Mesendoderm (in vitro differentiated cells): ENCODE data around the gene GSTT2. TPM values are rescaled to one million over a fixed set of nuclear protein-coding genes. Genes with fewer than 3 reads are reported as not detected.
"Not testable (repeated sequence)": the region's sequence is repeated elsewhere in the genome, so short reads cannot be mapped to it uniquely, and the experiment has no call there.

ENCODE experiments used
- DNase-seq: peaks from one replicate; pipeline ENCODE4 v3.0.0; 2013
- H2AK5ac ChIP-seq: 2 replicates; pipeline ENCODE4 v1.6.1; 2013; ENCODE audit warnings: low read length, inconsistent platforms
- H2BK120ac ChIP-seq: 2 replicates; pipeline ENCODE4 v1.6.1; 2013; ENCODE audit warnings: low read depth, mild to moderate bottlenecking, low read length, moderate library complexity, mixed read lengths
- H2BK15ac ChIP-seq: replicated peaks from 2 replicates; pipeline ENCODE4 v1.6.1; 2013; ENCODE audit warnings: low read depth, mild to moderate bottlenecking, moderate library complexity
- H2BK5ac ChIP-seq: 2 replicates; pipeline ENCODE4 v1.6.1; 2013; ENCODE audit warnings: low read length, inconsistent platforms
- H3K18ac ChIP-seq: 2 replicates; pipeline ENCODE4 v1.6.1; 2013; ENCODE audit warnings: mild to moderate bottlenecking, low read length, mixed read lengths
- H3K23ac ChIP-seq: one replicate; pipeline ENCODE4 v1.6.1; 2013; ENCODE audit warnings: low read length
- H3K27ac ChIP-seq: 2 replicates; pipeline ENCODE4 v1.5.1; 2013; ENCODE audit warnings: low read depth, mild to moderate bottlenecking, inconsistent platforms, low read length, moderate library complexity
- H3K27me3 ChIP-seq: 2 replicates; pipeline ENCODE4 v1.6.1; 2013; ENCODE audit warnings: low read length, control low read depth, mild to moderate bottlenecking, inconsistent platforms; ENCODE audit not compliant: insufficient read depth, poor library complexity
- H3K36me3 ChIP-seq: 2 replicates; pipeline ENCODE4 v1.6.1; 2013; ENCODE audit warnings: low read length, inconsistent platforms; ENCODE audit not compliant: control insufficient read depth, insufficient read depth
- H3K4ac ChIP-seq: one replicate; pipeline ENCODE4 v1.6.1; 2013; ENCODE audit warnings: low read depth, mild to moderate bottlenecking, low read length, moderate library complexity
- H3K4me1 ChIP-seq: 2 replicates; pipeline ENCODE4 v1.6.1; 2013; ENCODE audit warnings: low read depth, low read length, inconsistent platforms; ENCODE audit not compliant: control insufficient read depth
- H3K4me2 ChIP-seq: 2 replicates; pipeline ENCODE4 v1.6.1; 2013; ENCODE audit warnings: low read length
- H3K4me3 ChIP-seq: 2 replicates; pipeline ENCODE4 v1.5.1; 2013; ENCODE audit warnings: mild to moderate bottlenecking, low read length
- H3K56ac ChIP-seq: one replicate; pipeline ENCODE4 v1.6.1; 2013; ENCODE audit warnings: low read length
- H3K79me1 ChIP-seq: 2 replicates; pipeline ENCODE4 v1.6.1; 2013; ENCODE audit warnings: low read length, inconsistent platforms
- H3K79me2 ChIP-seq: 2 replicates; pipeline ENCODE4 v1.6.1; 2013; ENCODE audit warnings: mild to moderate bottlenecking, low read length; ENCODE audit not compliant: control insufficient read depth, insufficient read depth
- H3K9ac ChIP-seq: 2 replicates; pipeline ENCODE4 v1.6.1; 2013; ENCODE audit warnings: low read length, inconsistent platforms
- H4K5ac ChIP-seq: one replicate; pipeline ENCODE4 v1.6.1; 2013; ENCODE audit warnings: low read length
- H4K8ac ChIP-seq: one replicate; pipeline ENCODE4 v1.6.1; 2013; ENCODE audit warnings: low read depth, mild to moderate bottlenecking, control low read depth, low read length, moderate library complexity
- WGBS: extraction: QIAGEN DNeasy Blood & Tissue Kit; methylation state at CpG from one replicate; pipeline ENCODE4 v1.1.7; 2013; ENCODE audit warnings: low lambda C conversion rate, missing lambda C conversion rate; ENCODE audit not compliant: insufficient coverage; ENCODE audit errors: extremely low coverage; 5-methylcytosine and 5-hydroxymethylcytosine counted together
- polyA plus RNA-seq, 2 experiments: library from polyadenylated mRNA; stranded (reverse); fragments of 200-250 nt; gene quantifications; one replicate each; pipeline ENCODE4 v1.2.3, GENCODE V29; 2013

Gene GSTT2
- polyA plus RNA-seq (2013, experiment 1 of 2), result 4.0 TPM
- 4.3 TPM for polyA plus RNA-seq (2013, experiment 2 of 2)

- not testable (repeated sequence) for H3K23ac ChIP-seq, H3K4me2 ChIP-seq, H3K4me1 ChIP-seq, H3K27ac ChIP-seq, H2BK15ac ChIP-seq, H3K9ac ChIP-seq, H3K79me1 ChIP-seq, H3K36me3 ChIP-seq, H2BK120ac ChIP-seq, H2BK5ac ChIP-seq, H2AK5ac ChIP-seq, H3K18ac ChIP-seq, H3K4me3 ChIP-seq, H3K56ac ChIP-seq, DNase-seq, H3K4ac ChIP-seq, H4K8ac ChIP-seq, H4K5ac ChIP-seq, H3K27me3 ChIP-seq, H3K79me2 ChIP-seq
- no CpG with 5 or more reads among the region's 41 CpGs for WGBS
Measured at GRCh38 chr22:23979557-23980240, at the start of gene GSTT2. Gene GSTT2, plus strand, starts transcription at chr22:23980134.

GRCh38 chr22:23938328-23939016 is 41.5 kb upstream of the GSTT2 start:
- H2BK15ac ChIP-seq, result no peak overlapping the region
- no peak overlapping the region for H4K8ac ChIP-seq
- H3K4me1 ChIP-seq, result no peaks in the 10 kb centered on the region
- H3K79me2 ChIP-seq, result no peaks in the 10 kb centered on the region
- no peak overlapping the region for H2BK5ac ChIP-seq
- no peak overlapping the region for H3K23ac ChIP-seq
- no peak for DNase-seq
- H2AK5ac ChIP-seq, result no peak overlapping the region
- no peaks in the 10 kb centered on the region for H3K36me3 ChIP-seq
- no peak overlapping the region for H3K9ac ChIP-seq
- no peak overlapping the region for H3K4me3 ChIP-seq
- H3K79me1 ChIP-seq, result no peaks in the 10 kb centered on the region
- H3K4ac ChIP-seq, result no peak overlapping the region
- 100% methylated on average over 2 of the region's 5 CpGs for WGBS
- no peak overlapping the region for H3K27ac ChIP-seq
- no peak overlapping the region for H2BK120ac ChIP-seq
- no peaks in the 10 kb centered on the region for H3K27me3 ChIP-seq
- H3K4me2 ChIP-seq, result no peak overlapping the region
- H4K5ac ChIP-seq, result no peak overlapping the region
- no peak overlapping the region for H3K18ac ChIP-seq
- no peak overlapping the region for H3K56ac ChIP-seq

- H3K27me3 ChIP-seq, result no peaks in the 10 kb centered on the region
- DNase-seq, result no peak
- no CpG with 5 or more reads among the region's 3 CpGs for WGBS
Measured at GRCh38 chr22:23939017-23939357, 40.9 kb upstream of the GSTT2 start.

DNA sequence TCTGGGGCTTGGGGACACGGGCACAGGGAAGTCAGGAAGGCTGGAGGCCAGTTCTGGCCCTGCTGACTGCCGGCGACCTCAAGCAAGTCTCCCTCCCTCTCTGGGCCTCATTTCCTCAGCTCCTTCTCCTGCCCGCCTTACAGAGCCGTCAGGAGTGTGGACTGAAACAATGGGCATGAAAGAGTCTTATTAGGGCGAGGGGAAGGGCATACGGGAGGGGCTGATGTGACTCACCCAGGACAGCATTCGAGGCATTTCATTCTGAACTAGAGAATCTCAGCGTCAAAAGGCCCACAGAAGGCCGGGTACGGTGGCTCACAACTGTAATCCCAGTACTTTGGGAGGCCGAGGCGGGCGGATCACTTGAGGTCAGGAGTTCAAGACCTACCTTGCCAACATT is 39.8 kb upstream of the GSTT2 start:
- H3K18ac ChIP-seq, H2BK5ac ChIP-seq, H3K27ac ChIP-seq, H2AK5ac ChIP-seq, H3K27me3 ChIP-seq, H3K23ac ChIP-seq, DNase-seq, H3K4ac ChIP-seq, H4K5ac ChIP-seq, H3K36me3 ChIP-seq, H4K8ac ChIP-seq, H2BK120ac ChIP-seq, H3K79me1 ChIP-seq, H3K79me2 ChIP-seq, H2BK15ac ChIP-seq, H3K56ac ChIP-seq, H3K4me1 ChIP-seq, H3K4me3 ChIP-seq, H3K4me2 ChIP-seq, H3K9ac ChIP-seq: not testable (repeated sequence)
- no CpG with 5 or more reads among the region's 14 CpGs for WGBS

More at GRCh38 chr22:23939017-23939357, 40.9 kb upstream of the GSTT2 start:
- no peak overlapping the region for H2BK15ac ChIP-seq
- no peak overlapping the region for H3K4me3 ChIP-seq
- no peak overlapping the region for H3K4ac ChIP-seq
- no peaks in the 10 kb centered on the region for H3K79me1 ChIP-seq
- no peak overlapping the region for H3K18ac ChIP-seq
- no peak overlapping the region for H2BK5ac ChIP-seq
- no peaks in the 10 kb centered on the region for H3K4me1 ChIP-seq
- H4K5ac ChIP-seq, result no peak overlapping the region
- H2BK120ac ChIP-seq, result no peak overlapping the region
- no peak overlapping the region for H3K27ac ChIP-seq
- no peak overlapping the region for H3K23ac ChIP-seq
- no peak overlapping the region for H3K4me2 ChIP-seq
- H3K79me2 ChIP-seq, result no peaks in the 10 kb centered on the region
- no peak overlapping the region for H2AK5ac ChIP-seq
- H3K36me3 ChIP-seq, result no peaks in the 10 kb centered on the region
- H4K8ac ChIP-seq, result no peak overlapping the region
- no peak overlapping the region for H3K56ac ChIP-seq
- H3K9ac ChIP-seq, result no peak overlapping the region

GRCh38 chr22:23947391-23947790 is 32.5 kb upstream of the GSTT2 start:
- H3K4ac ChIP-seq, H2BK120ac ChIP-seq, H2BK15ac ChIP-seq, H3K27ac ChIP-seq, H3K4me3 ChIP-seq, H4K8ac ChIP-seq, H4K5ac ChIP-seq, H3K27me3 ChIP-seq, H3K18ac ChIP-seq, DNase-seq, H2AK5ac ChIP-seq, H2BK5ac ChIP-seq, H3K4me1 ChIP-seq, H3K56ac ChIP-seq, H3K23ac ChIP-seq, H3K79me2 ChIP-seq, H3K79me1 ChIP-seq, H3K4me2 ChIP-seq, H3K9ac ChIP-seq, H3K36me3 ChIP-seq: not testable (repeated sequence)
- WGBS, result no CpG with 5 or more reads among the region's 3 CpGs
